K562 (cell line): ENCODE data around the gene GATA2. TPM values are rescaled to one million over a fixed set of nuclear protein-coding genes. Genes with fewer than 3 reads are reported as not detected.

Experiments used
- ATAC-seq: fragments of 200-7000 bp; cut with Tn5 transposase; 3 replicates; pipeline ENCODE4 v1.9.1; 2020; ENCODE audit warnings: moderate library complexity
- BruUV-seq: library from RNA; stranded (reverse); fragments of 400-500 nt; replicated peaks from 2 replicates; lab custom pipeline; 2021; lab: Mats Ljungman, UMichigan
- CTCF ChIA-PET: fragments of 300-600 bp; formaldehyde crosslinking; extraction: SDS; loops from one replicate; lab custom pipeline; 2021; ENCODE audit warnings: low intra/inter-chr PET ratio; lab: Yijun Ruan, JAX
- POLR2A ChIA-PET: fragments of 300-600, 350-650 bp; sonication (Branson Sonifier 250); formaldehyde crosslinking; extraction: SDS; loops from one replicate; lab custom pipeline; 2021; ENCODE audit warnings: antibody characterized with exemption, inconsistent platforms; lab: Yijun Ruan, JAX
- DNase-seq, 4 experiments: peaks; one replicate each; pipeline versions ENCODE4 v3.0.0 to v3.0.0-alpha.2; 2011 to 2018; ENCODE audit warnings: low spot score in 3 of 4, mixed read lengths in 3 of 4; ENCODE audit errors: extremely low read depth in 1 of 4
- FAIRE-seq: peaks from 2 replicates; lab custom pipeline; 2011; peaks lifted over from hg19 to GRCh38; lab: Jason Lieb, UNC
- H2AFZ ChIP-seq: 2 replicates; pipeline ENCODE4 v1.6.0; 2011; ENCODE audit warnings: low read depth, low read length, control low read depth, inconsistent platforms
- H3K27ac ChIP-seq: fragments of 200-600 bp; 3 replicates; pipeline ENCODE4 v1.8.0; 2011; ENCODE audit warnings: low read depth, mild to moderate bottlenecking, control low read depth, inconsistent platforms, low read length, moderate library complexity, mixed read lengths; ENCODE audit errors: extremely low read depth
- H3K27me3 ChIP-seq, 2 experiments: fragments of 300-600 bp in 1 of 2; 2 replicates in 1 of 2; 3 replicates in 1 of 2; pipeline versions ENCODE4 v1.6.0 to v1.8.0; 2011; ENCODE audit warnings: inconsistent platforms in 2 of 2, low read length in 2 of 2, mild to moderate bottlenecking in 1 of 2, mixed read lengths in 1 of 2, moderate library complexity in 1 of 2; ENCODE audit not compliant: control insufficient read depth in 2 of 2, insufficient read depth in 2 of 2
- H3K36me3 ChIP-seq: fragments of 300-600 bp; 3 replicates; pipeline ENCODE4 v1.8.0; 2011; ENCODE audit warnings: mild to moderate bottlenecking, low read length, inconsistent platforms; ENCODE audit not compliant: control insufficient read depth, insufficient read depth
- H3K4me1 ChIP-seq, 2 experiments: fragments of 200-600 bp in 1 of 2; replicated peaks in 1 of 2; 2 replicates in 1 of 2; 3 replicates in 1 of 2; pipeline versions ENCODE4 v1.5.1 to v1.8.0; 2011; ENCODE audit warnings: inconsistent platforms in 2 of 2, low read length in 2 of 2, mild to moderate bottlenecking in 1 of 2, mixed read lengths in 1 of 2, moderate library complexity in 1 of 2; ENCODE audit not compliant: control insufficient read depth in 2 of 2, insufficient read depth in 2 of 2
- H3K4me2 ChIP-seq: 2 replicates; pipeline ENCODE4 v1.6.1; 2011; ENCODE audit warnings: low read length, control low read depth, inconsistent platforms, mixed read lengths; ENCODE audit not compliant: insufficient read depth
- H3K4me3 ChIP-seq: fragments of 200-600 bp; sonication (generic), shearing (Covaris generic); 2 replicates; pipeline ENCODE4 v1.5.1; 2016; ENCODE audit warnings: control low read depth, inconsistent platforms
- H3K79me2 ChIP-seq: fragments of 200-600 bp; 3 replicates; pipeline ENCODE4 v1.8.0; 2011; ENCODE audit warnings: low read length, inconsistent platforms; ENCODE audit not compliant: control insufficient read depth, insufficient read depth
- H3K9ac ChIP-seq, 2 experiments: 2 replicates each; pipeline versions ENCODE4 v1.6.0 to v1.6.1; 2011; ENCODE audit warnings: low read depth in 2 of 2, low read length in 2 of 2, control low read depth in 1 of 2, inconsistent platforms in 1 of 2, mild to moderate bottlenecking in 1 of 2, mixed read lengths in 1 of 2; ENCODE audit not compliant: insufficient read depth in 1 of 2
- H3K9me1 ChIP-seq: one replicate; pipeline ENCODE4 v1.6.0; 2011; ENCODE audit warnings: inconsistent platforms, mild to moderate bottlenecking, low read length, moderate library complexity; ENCODE audit not compliant: control insufficient read depth, insufficient read depth
- H3K9me3 ChIP-seq: replicated peaks from 2 replicates; pipeline ENCODE4 v1.5.1; 2011; ENCODE audit warnings: low read depth, low read length, inconsistent platforms; ENCODE audit not compliant: control insufficient read depth, insufficient read depth
- H4K20me1 ChIP-seq: replicated peaks from 2 replicates; pipeline ENCODE4 v1.6.1; 2011; ENCODE audit warnings: low read length, inconsistent platforms, mixed read lengths; ENCODE audit not compliant: control insufficient read depth, insufficient read depth
- BCOR ChIP-seq: fragments of 450-650 bp; IDR thresholded peaks from 2 replicates; pipeline ENCODE4 v1.6.1; 2016
- CBX3 ChIP-seq, 2 experiments: IDR thresholded peaks; 1 replicate in 1 of 2; 2 replicates in 1 of 2; pipeline ENCODE4 v1.6.1; 2012; ENCODE audit warnings: inconsistent platforms in 2 of 2, low read length in 2 of 2, borderline replicate concordance in 1 of 2, control low read depth in 1 of 2
- CBX8 ChIP-seq: fragments of 200-600 bp; sonication (generic); IDR thresholded peaks from 2 replicates; pipeline ENCODE4 v1.6.1; 2012; ENCODE audit warnings: borderline replicate concordance, mixed run types, low read depth, mild to moderate bottlenecking, moderate library complexity, mixed read lengths, low read length, control low read depth, inconsistent platforms; ENCODE audit not compliant: poor library complexity, severe bottlenecking; ENCODE audit errors: extremely low read depth
- ILK ChIP-seq: fragments of 450-650 bp; IDR thresholded peaks from 2 replicates; pipeline ENCODE4 v1.6.1; 2016; ENCODE audit warnings: missing genetic modification characterization, low read depth, mild to moderate bottlenecking, missing compliant biosample characterization, moderate library complexity, borderline replicate concordance
- NFXL1 ChIP-seq: fragments of 450-650 bp; formaldehyde crosslinking; IDR thresholded peaks from 2 replicates; pipeline ENCODE4 v1.4.0; 2021; ENCODE audit warnings: mild to moderate bottlenecking
- PHF21A ChIP-seq: fragments of 450-650 bp; IDR thresholded peaks from 2 replicates; pipeline ENCODE4 v1.6.1; 2017; ENCODE audit warnings: low read depth, borderline replicate concordance
- RBM25 ChIP-seq: fragments of 200-400 bp; formaldehyde crosslinking; IDR thresholded peaks from 2 replicates; pipeline ENCODE4 v1.6.1; 2018; ENCODE audit warnings: low read length, low read depth, moderate library complexity; ENCODE audit not compliant: severe bottlenecking
- SMC3 ChIP-seq: conservative IDR thresholded peaks from 2 replicates; pipeline ENCODE4 v1.6.1; 2011; ENCODE audit warnings: low read depth, low read length, improper control_type of control experiment; ENCODE audit not compliant: insufficient read depth
- SRSF9 ChIP-seq: fragments of 200-400 bp; formaldehyde crosslinking; IDR thresholded peaks from 2 replicates; pipeline ENCODE4 v1.6.1; 2017; ENCODE audit warnings: low read depth, low read length, borderline replicate concordance
- TAF7 ChIP-seq: fragments of 450-650 bp; IDR thresholded peaks from 2 replicates; pipeline ENCODE4 v1.6.1; 2016; ENCODE audit warnings: missing genetic modification characterization, missing compliant biosample characterization
- TEAD2 ChIP-seq: fragments of 450-650 bp; IDR thresholded peaks from 2 replicates; pipeline ENCODE4 v1.6.1; 2016; ENCODE audit warnings: missing genetic modification characterization, control low read depth, missing compliant biosample characterization
- YY1 ChIP-seq, 3 experiments: IDR thresholded peaks; 2 replicates each; pipeline ENCODE4 v1.6.1; 2011; ENCODE audit warnings: low read length in 2 of 3, mild to moderate bottlenecking in 2 of 3, moderate library complexity in 2 of 3, borderline replicate concordance in 1 of 3, control low read depth in 1 of 3, low read depth in 1 of 3; ENCODE audit not compliant: insufficient read depth in 3 of 3, insufficient replicate concordance in 2 of 3, control insufficient read depth in 1 of 3, insufficient read length in 1 of 3; ENCODE audit errors: extremely low read depth in 1 of 3
- ZFP36 ChIP-seq: fragments of 150-350 bp; IDR thresholded peaks from 2 replicates; pipeline ENCODE4 v1.6.1; 2018; ENCODE audit warnings: low read length, low read depth; ENCODE audit not compliant: partially characterized antibody
- ZNF780A ChIP-seq: fragments of 250-450 bp; sonication (Bioruptor Pico); IDR thresholded peaks from 2 replicates; pipeline ENCODE4 v1.5.0; 2021; ENCODE audit warnings: mild to moderate bottlenecking
- WGBS: fragments of 100-300 bp; shearing (Covaris generic); methylation state at CpG from one replicate; pipeline ENCODE4 v1.1.6; 2016; ENCODE audit warnings: low coverage, mixed read lengths; ENCODE audit not compliant: insufficient coverage; ENCODE audit errors: missing lambda C conversion rate; 5-methylcytosine and 5-hydroxymethylcytosine counted together
- in situ Hi-C: fragments of 300-500 bp; cut with MboI; formaldehyde crosslinking; loops from 4 replicates; pipeline ENCODE4 v1.15.0; 2018; ENCODE audit warnings: inconsistent platforms, mixed read lengths
- intact Hi-C: fragments of 100-400 bp; cut with micrococcal nuclease; formaldehyde crosslinking; loops from 2 replicates; pipeline ENCODE4 v1.14.2; 2022
- polyA plus RNA-seq, 8 experiments: library from polyadenylated mRNA; depleted of rRNA in 4 of 8; stranded (reverse) in 5 of 8; unstranded in 3 of 8; fragments of >200 nt; fragmentation: Nextera tagmentation in 2 of 8; fragmentation: Illumina TruSeq in 1 of 8; extraction: Ambion mirVana in 2 of 8; extraction: Trizol in 1 of 8; gene quantifications; 2 replicates each; pipeline versions ENCODE4 v1.2.1 to v1.2.3, GENCODE V29; 2011 to 2014; ENCODE audit warnings: inconsistent platforms in 1 of 8, missing spikeins in 1 of 8
- total RNA-seq, 7 experiments: library from RNA; depleted of rRNA in 6 of 7; stranded (reverse); fragments of >200 nt in 6 of 7; fragmentation: Illumina TruSeq in 2 of 7; extraction: Trizol in 2 of 7; gene quantifications; 2 replicates each; pipeline versions ENCODE4 v1.2.1 to v1.2.3, GENCODE V29; 2011 to 2021; ENCODE audit warnings: low replicate concordance in 1 of 7
- TF ChIP-seq, protein P1 (sequence below): fragments of 250-450 bp; sonication (Bioruptor Pico); IDR thresholded peaks from 2 replicates; pipeline ENCODE4 v1.5.0; 2021

GATA2 gene
- total and polyA plus RNA-seq, 9 of the 15 experiments (the other 6 are each of a cell fraction or from before 2014, with no cell fraction given), result 8.5 to 218 (median 50.8) TPM

- Histone ChIP-seq H3K4me3 (no peak overlapping the region), H4K20me1 (no peaks in the 10 kb centered on the region; the same call in 1 of the 2 replicates), H3K9ac (no peak overlapping the region), H3K27me3 (no peaks in the 10 kb centered on the region), H3K9me1 (peaks cover under 1% of the 10 kb centered on the region), H3K79me2 (no peaks in the 10 kb centered on the region)
- CTCF ChIA-PET, result no interaction called here
- BruUV-seq, result no TSS peak
- 34% methylated on average over 3 of the region's 4 CpGs for WGBS
- intact Hi-C loops (no loop called here), in situ Hi-C loops (no loop called here)
- POLR2A ChIA-PET, result interaction anchor here (0.9 kb wide), 2 partner anchors 9 to 17 kb away, joined by 3 to 6 read pairs; no protein-coding TSS in a partner anchor
- FAIRE-seq, result no peak
- 0 out of 2 replicates have a peak, but pooled peaks have one; percentile 42 for TF ChIP-seq BCOR
- TF ChIP-seq RBM25, result peak; percentile 64
- no peak for TF ChIP-seq CBX3 (IDR thresholded peaks at IDR 0.05; ENCODE audit: borderline replicate concordance in 1 of 2, low read length in 2 of 2)
- TF ChIP-seq ZFP36, result peak; percentile 81
- no peak for TF ChIP-seq TAF7
- TF ChIP-seq, all 486 proteins: peak for 3
- Histone ChIP-seq H3K4me2 (no peak overlapping the region), H3K9me3 (no peaks in the 10 kb centered on the region), H3K4me1 (peaks cover 12 to 26% of the 10 kb centered on the region in 2 experiments; a peak in 4 of 5 replicates), H3K27ac (no peak overlapping the region), H2AFZ (no peak overlapping the region), H3K36me3 (peaks cover 3% of the 10 kb centered on the region; the same call in 2 of the 3 replicates)
- DNase-seq (no peak), ATAC-seq (no peak)
These were observed 19.3 kb downstream of the GATA2 start for GRCh38 chr3:128473737-128474136.

- no peaks in the 10 kb centered on the region for H4K20me1 ChIP-seq
- H3K4me3 ChIP-seq, result no peak overlapping the region
- no peaks in the 10 kb centered on the region for H3K27me3 ChIP-seq
- H2AFZ ChIP-seq, result no peak overlapping the region
- peaks cover 3% of the 10 kb centered on the region for H3K9me1 ChIP-seq
- no peaks in the 10 kb centered on the region for H3K79me2 ChIP-seq
- intact Hi-C loops, result no loop called here
- 22% methylated on average over 3 of the region's 6 CpGs for WGBS
- no peak overlapping the region for H3K27ac ChIP-seq
- H3K4me1 ChIP-seq, result peaks cover 12 to 26% of the 10 kb centered on the region in 2 experiments; a peak in 4 of 5 replicates
- BruUV-seq, result no TSS peak
- no peaks in the 10 kb centered on the region for H3K36me3 ChIP-seq
- ATAC-seq (peak; percentile 55; the same call in 2 of the 3 replicates), DNase-seq (peak in 1 of 4 experiments; percentile 24), FAIRE-seq (no peak)
- no peaks in the 10 kb centered on the region for H3K9me3 ChIP-seq
- H3K9ac ChIP-seq, result no peak overlapping the region
- ChIA-PET CTCF (no interaction called here), POLR2A (interaction anchor here (1.1 to 1.5 kb wide), 2 partner anchors 10 to 303 kb away, joined by 3 to 11 read pairs; no protein-coding TSS in a partner anchor)
- in situ Hi-C loops, result no loop called here
- no peak overlapping the region for H3K4me2 ChIP-seq
- TF ChIP-seq, protein P1, sequence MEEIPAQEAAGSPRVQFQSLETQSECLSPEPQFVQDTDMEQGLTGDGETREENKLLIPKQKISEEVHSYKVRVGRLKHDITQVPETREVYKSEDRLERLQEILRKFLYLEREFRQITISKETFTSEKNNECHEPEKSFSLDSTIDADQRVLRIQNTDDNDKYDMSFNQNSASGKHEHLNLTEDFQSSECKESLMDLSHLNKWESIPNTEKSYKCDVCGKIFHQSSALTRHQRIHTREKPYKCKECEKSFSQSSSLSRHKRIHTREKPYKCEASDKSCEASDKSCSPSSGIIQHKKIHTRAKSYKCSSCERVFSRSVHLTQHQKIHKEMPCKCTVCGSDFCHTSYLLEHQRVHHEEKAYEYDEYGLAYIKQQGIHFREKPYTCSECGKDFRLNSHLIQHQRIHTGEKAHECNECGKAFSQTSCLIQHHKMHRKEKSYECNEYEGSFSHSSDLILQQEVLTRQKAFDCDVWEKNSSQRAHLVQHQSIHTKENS (CRISPR knock-in tag), result no peak
- TF ChIP-seq ILK (no peak), PHF21A (no peak), TEAD2 (no peak), YY1 (IDR thresholded peaks at IDR 0.05; ENCODE audit: borderline replicate concordance in 1 of 3, control insufficient read depth in 1 of 3, extremely low read depth in 1 of 3, insufficient read depth in 3 of 3, insufficient read length in 1 of 3, insufficient replicate concordance in 2 of 3, low read depth in 1 of 3, low read length in 2 of 3) (no peak), SRSF9 (no peak), SMC3 (no peak), CBX8 (no peak), ZNF780A (no peak), NFXL1 (CRISPR knock-in tag) (no peak)
These were observed 19.9 kb downstream of the GATA2 start for GRCh38 chr3:128473180-128473519.
